Right atrium auricular region (tissue), 2 donors: ENCODE data around the gene PALM2AKAP2. TPM values are rescaled to one million over a fixed set of nuclear protein-coding genes. Genes with fewer than 3 reads are reported as not detected.

Experiments
- DNase-seq: peaks from one replicate; pipeline ENCODE4 v3.0.0-alpha.2; 2019; ENCODE audit warnings: low spot score
- H3K27ac ChIP-seq, 2 donors: fragments of 200-600 bp; sonication (generic); 1 replicate in 1 of 2; 2 replicates in 1 of 2; pipeline ENCODE4 v1.5.1; 2016 to 2019
- H3K27me3 ChIP-seq, 2 donors: fragments of 200-600 bp; sonication (generic); one replicate each; pipeline versions ENCODE4 v1.5.1 to v1.6.0; 2017 to 2019
- H3K36me3 ChIP-seq: fragments of 200-600 bp; sonication (generic); one replicate; pipeline ENCODE4 v1.5.1; 2016
- H3K4me1 ChIP-seq, 2 donors: fragments of 200-600 bp; sonication (generic); one replicate each; pipeline versions ENCODE4 v1.5.1 to v1.6.0; 2017 to 2019
- H3K4me3 ChIP-seq, 2 donors: fragments of 200-600 bp; sonication (generic); 1 replicate in 1 of 2; 2 replicates in 1 of 2; pipeline ENCODE4 v1.5.1; 2017 to 2019; ENCODE audit warnings: mild to moderate bottlenecking in 1 of 2, moderate library complexity in 1 of 2
- H3K9me3 ChIP-seq, 2 donors: fragments of 200-600 bp; sonication (generic); one replicate each; pipeline ENCODE4 v1.5.1; 2019
- total RNA-seq, 2 donors: library from RNA; depleted of rRNA; stranded (reverse); fragments of >200 nt; gene quantifications; one replicate each; pipeline ENCODE4 v1.1.0, GENCODE V29; 2016
- TF ChIP-seq, protein P1 (sequence below), 2 donors: fragments of 200-600 bp; sonication (generic); IDR thresholded peaks; one replicate each; pipeline ENCODE4 v1.5.1; 2019; ENCODE audit warnings: antibody characterized with exemption in 2 of 2

PALM2AKAP2 gene
- total RNA-seq, 2 donors from 2014 or later: 56.6 to 61.1 TPM

DNA sequence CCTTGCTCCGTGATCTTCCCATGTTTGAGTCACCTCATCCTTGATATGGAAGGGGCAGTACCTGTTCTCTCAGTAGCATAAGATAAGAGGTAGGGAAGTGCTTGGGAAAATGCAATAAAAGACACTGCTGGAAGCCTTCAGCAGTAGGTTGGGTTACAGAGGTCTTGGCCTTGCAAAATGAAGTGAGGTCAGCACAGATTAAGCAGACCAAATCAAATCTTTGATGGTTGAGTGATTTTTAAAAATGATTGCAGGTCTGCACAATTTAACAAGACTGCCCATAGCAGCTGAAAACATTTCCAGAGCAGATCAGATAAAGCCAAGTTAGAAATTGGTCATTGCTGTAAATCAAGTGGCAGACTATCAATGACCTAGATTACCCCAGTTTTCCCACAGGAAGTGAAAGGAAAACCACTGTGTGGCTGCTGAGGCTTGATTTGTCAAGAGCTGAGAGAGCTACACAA is 32.9 kb downstream of the PALM2AKAP2 start:
- DNase-seq: no peak
- Histone ChIP-seq H3K36me3 (no peaks in the 10 kb centered on the region), H3K9me3 (no peaks in the 10 kb centered on the region), H3K4me1 (peaks cover 0 to 23% of the 10 kb centered on the region in 2 donors), H3K27me3 (no peaks in the 10 kb centered on the region), H3K4me3 (no peak overlapping the region), H3K27ac (no peak overlapping the region)
- TF ChIP-seq, protein P1, sequence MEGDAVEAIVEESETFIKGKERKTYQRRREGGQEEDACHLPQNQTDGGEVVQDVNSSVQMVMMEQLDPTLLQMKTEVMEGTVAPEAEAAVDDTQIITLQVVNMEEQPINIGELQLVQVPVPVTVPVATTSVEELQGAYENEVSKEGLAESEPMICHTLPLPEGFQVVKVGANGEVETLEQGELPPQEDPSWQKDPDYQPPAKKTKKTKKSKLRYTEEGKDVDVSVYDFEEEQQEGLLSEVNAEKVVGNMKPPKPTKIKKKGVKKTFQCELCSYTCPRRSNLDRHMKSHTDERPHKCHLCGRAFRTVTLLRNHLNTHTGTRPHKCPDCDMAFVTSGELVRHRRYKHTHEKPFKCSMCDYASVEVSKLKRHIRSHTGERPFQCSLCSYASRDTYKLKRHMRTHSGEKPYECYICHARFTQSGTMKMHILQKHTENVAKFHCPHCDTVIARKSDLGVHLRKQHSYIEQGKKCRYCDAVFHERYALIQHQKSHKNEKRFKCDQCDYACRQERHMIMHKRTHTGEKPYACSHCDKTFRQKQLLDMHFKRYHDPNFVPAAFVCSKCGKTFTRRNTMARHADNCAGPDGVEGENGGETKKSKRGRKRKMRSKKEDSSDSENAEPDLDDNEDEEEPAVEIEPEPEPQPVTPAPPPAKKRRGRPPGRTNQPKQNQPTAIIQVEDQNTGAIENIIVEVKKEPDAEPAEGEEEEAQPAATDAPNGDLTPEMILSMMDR (IDR thresholded peaks at IDR 0.05): no peak

DNA sequence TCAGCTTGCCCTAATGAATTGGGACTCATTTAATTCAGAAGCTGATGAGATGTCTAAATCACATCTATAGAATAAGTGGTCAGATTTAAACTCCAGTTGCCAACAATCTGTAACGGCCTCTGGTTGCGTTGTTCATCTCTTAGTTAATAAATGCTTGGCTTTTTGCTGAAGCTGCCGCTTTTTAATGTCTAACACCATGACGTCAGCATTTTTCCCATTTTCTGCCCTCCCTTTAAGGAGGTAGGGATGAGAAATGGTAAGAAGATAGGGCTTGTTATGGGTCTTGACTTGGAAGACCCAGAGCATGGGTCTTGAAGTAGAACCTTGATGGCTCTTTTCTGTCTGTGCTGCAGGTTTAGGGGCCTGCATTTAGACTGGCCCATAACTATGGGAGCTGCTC is 33.3 kb downstream of the PALM2AKAP2 start:
- TF ChIP-seq, protein P1 (IDR thresholded peaks at IDR 0.05): no peak
- Histone ChIP-seq H3K36me3 (no peaks in the 10 kb centered on the region), H3K4me3 (no peak overlapping the region), H3K9me3 (no peaks in the 10 kb centered on the region), H3K27ac (no peak overlapping the region), H3K4me1 (peaks cover 0 to 27% of the 10 kb centered on the region in 2 donors), H3K27me3 (no peaks in the 10 kb centered on the region)
- DNase-seq: no peak

DNA sequence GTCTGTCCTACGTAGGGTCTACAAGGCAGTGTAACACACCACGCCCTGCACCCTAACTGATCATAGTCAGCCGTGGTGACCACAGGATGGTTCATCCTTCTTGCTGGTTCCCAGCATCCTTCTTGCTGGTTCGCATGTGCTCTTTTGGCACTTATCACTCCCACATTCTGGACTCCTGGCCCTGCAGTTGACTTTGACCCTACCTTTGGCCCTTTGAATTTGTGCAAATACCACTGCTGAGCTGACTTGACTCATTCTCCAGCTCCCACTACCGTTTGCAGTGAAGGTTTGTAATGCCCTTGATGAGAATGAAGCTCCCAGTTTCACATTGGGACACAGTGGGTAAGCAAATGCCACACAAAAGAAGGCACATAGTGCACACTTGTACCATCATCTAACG is 33.8 kb downstream of the PALM2AKAP2 start:
- Histone ChIP-seq H3K4me1 (peaks cover 0 to 33% of the 10 kb centered on the region in 2 donors), H3K27me3 (no peaks in the 10 kb centered on the region), H3K9me3 (no peaks in the 10 kb centered on the region), H3K4me3 (no peak overlapping the region), H3K27ac (no peak overlapping the region), H3K36me3 (no peaks in the 10 kb centered on the region)
- TF ChIP-seq, protein P1 (IDR thresholded peaks at IDR 0.05): no peak
- no peak for DNase-seq

DNA sequence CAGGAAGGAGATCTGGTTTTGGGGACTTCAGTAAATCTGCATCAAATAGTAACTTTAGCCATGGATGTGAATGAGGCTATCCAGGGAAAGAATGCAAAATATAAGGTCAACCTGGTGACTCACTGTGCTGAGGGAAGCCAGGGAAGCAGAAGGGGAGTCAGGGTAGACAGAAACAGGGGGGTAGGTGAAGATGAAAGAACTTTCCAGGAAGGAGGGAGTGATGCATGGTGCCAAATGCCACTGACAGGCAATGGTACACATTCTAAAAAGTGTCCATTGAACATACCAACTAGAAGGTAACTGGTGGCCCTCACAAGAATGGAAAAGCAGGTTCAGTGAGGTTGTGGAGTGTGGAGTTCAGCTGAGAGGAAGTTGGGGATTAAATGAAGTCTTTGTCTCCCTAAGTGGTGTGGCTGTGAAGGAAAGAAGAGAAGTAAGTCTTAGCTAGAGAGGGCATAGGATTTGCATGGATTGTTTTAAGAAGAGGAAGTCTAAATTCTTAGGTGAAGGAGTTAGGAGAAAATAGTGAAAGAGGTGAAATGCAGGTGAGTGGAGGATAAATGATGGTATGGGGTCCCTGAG is 35.5 kb downstream of the PALM2AKAP2 start:
- H3K4me1 ChIP-seq: peaks cover 0 to 33% of the 10 kb centered on the region in 2 donors
- H3K9me3 ChIP-seq: no peaks in the 10 kb centered on the region
- H3K36me3 ChIP-seq: no peaks in the 10 kb centered on the region
- H3K27ac ChIP-seq: peak overlapping the region; percentile 68 to 78
- DNase-seq: no peak
- H3K4me3 ChIP-seq: no peak overlapping the region
- H3K27me3 ChIP-seq: no peaks in the 10 kb centered on the region
- TF ChIP-seq, protein P1 (IDR thresholded peaks at IDR 0.05): no peak

DNA sequence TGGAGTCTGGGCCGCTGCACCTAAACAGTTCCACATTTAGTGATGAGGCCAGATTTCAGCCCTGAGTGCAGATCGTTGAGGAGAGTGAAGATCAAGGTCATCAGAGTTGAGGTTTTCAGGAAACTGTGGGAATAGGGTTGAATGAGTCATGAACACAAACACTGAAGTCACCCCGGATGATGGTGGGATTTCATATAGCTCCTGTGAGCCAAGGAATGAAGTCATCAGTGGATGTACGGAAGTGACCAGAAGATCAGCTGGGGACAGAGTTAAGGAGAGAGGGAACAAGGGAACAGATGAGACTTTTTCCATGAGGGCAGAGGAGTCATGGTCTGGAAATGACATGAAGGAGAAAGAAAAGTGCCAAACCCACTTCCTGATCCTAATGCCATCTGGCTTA is 36.5 kb downstream of the PALM2AKAP2 start:
- no peaks in the 10 kb centered on the region for H3K27me3 ChIP-seq
- TF ChIP-seq, protein P1 (IDR thresholded peaks at IDR 0.05): no peak
- peak overlapping the region; percentile 68 to 78 for H3K27ac ChIP-seq
- no peaks in the 10 kb centered on the region for H3K36me3 ChIP-seq
- no peaks in the 10 kb centered on the region for H3K9me3 ChIP-seq
- peak; percentile 79 for DNase-seq
- no peak overlapping the region for H3K4me3 ChIP-seq
- peaks cover 0 to 33% of the 10 kb centered on the region in 2 donors for H3K4me1 ChIP-seq
